Myocyte (in vitro differentiated cells): Measurements from ENCODE around the gene KCNF1. TPM values are rescaled to one million over a fixed set of nuclear protein-coding genes. Genes with fewer than 3 reads are reported as not detected.

Source experiments
- DNase-seq: peaks from one replicate; pipeline ENCODE4 v3.0.0-alpha.2; 2012; ENCODE audit warnings: low read depth
- total RNA-seq: library from RNA; depleted of rRNA; stranded (reverse); fragments of >200 nt; gene quantifications from 2 replicates; pipeline ENCODE4 v1.2.3, GENCODE V29; 2014

KCNF1 gene
- total RNA-seq, 1 donor from 2014 or later, result 0.16 TPM

- no peak for DNase-seq
These were observed 31.8 kb upstream of the KCNF1 start for GRCh38 chr2:10879624-10880585.

- DNase-seq, result no peak
These were observed 31.0 kb upstream of the KCNF1 start for GRCh38 chr2:10880586-10881321.

- DNase-seq, result no peak
These were observed 29.2 kb upstream of the KCNF1 start for GRCh38 chr2:10882568-10882967.

GRCh38 chr2:10883066-10883465 is 28.7 kb upstream of the KCNF1 start:
- DNase-seq, result no peak

- DNase-seq, result no peak
These were observed 27.8 kb upstream of the KCNF1 start for GRCh38 chr2:10883801-10884478.

- DNase-seq, result no peak
These were observed 27.2 kb upstream of the KCNF1 start for GRCh38 chr2:10884574-10884975.

- DNase-seq, result no peak
These were observed 26.5 kb upstream of the KCNF1 start for GRCh38 chr2:10885094-10885860.

GRCh38 chr2:10887476-10887875 is 24.3 kb upstream of the KCNF1 start:
- DNase-seq, result no peak

- DNase-seq, result peak; percentile 78
These were observed 22.0 kb upstream of the KCNF1 start for GRCh38 chr2:10889651-10890215.

- no peak for DNase-seq
These were observed 20.9 kb upstream of the KCNF1 start for GRCh38 chr2:10890706-10891270.

- no peak for DNase-seq
These were observed 20.3 kb upstream of the KCNF1 start for GRCh38 chr2:10891390-10891789.

- DNase-seq, result no peak
These were observed 19.9 kb upstream of the KCNF1 start for GRCh38 chr2:10891848-10892247.

GRCh38 chr2:10892316-10892715 is 19.4 kb upstream of the KCNF1 start:
- no peak for DNase-seq

- DNase-seq, result no peak
These were observed 18.9 kb upstream of the KCNF1 start for GRCh38 chr2:10892796-10893350.

GRCh38 chr2:10894264-10894935 is 17.3 kb upstream of the KCNF1 start:
- no peak for DNase-seq

- no peak for DNase-seq
These were observed 16.5 kb upstream of the KCNF1 start for GRCh38 chr2:10895231-10895630.

GRCh38 chr2:10897956-10898355 is 13.8 kb upstream of the KCNF1 start:
- DNase-seq, result no peak

GRCh38 chr2:10900216-10901109 is 11.3 kb upstream of the KCNF1 start:
- DNase-seq, result peak; percentile 32
